ENCODE results near the gene CALU. TPM values are rescaled to one million over a fixed set of nuclear protein-coding genes. Genes with fewer than 3 reads are reported as not detected.

CALU gene
- polyA plus RNA-seq, 1 donor from 2014 or later: 38.1 TPM

DNA sequence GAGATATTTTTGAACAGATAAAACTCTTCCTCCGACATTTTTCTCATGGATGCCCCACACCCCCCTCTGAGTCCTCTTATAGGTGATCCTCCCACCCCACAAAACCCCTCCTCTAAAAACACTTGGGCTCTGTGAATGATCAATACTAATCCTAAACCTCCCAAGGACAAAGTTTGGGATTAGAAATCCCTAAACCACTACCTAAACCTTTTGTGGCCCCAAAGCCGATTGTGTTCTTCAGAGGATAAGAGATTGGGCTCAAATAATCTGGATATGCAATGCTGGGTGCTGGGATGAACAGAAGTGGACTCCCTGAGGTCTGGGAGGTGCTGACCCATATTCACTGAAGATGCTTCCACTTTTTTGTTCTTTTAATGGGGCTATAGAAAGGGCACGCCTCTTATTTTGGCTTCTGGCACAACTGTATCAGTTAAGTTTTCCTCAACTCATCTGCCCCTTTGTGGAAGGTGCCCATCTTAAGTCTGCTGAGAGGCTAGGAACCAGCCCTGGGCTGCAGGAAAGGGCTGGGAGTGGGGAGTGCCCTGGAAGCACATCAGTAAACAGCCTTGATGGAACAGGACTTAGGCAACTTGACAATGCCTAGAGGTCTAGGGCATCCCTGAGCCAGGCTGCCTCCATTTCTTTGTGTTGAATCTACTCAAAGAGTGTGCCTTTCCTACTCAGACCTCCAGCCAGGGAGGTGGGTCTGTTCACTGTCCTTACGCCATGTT lies 36.8 kb downstream of the CALU start, which contains the start of gene OPN1SW:
Gene OPN1SW (minus strand): TSS at position 51 of the 731 bp plus-strand sequence. CDS start 13 bp downstream, at position 38.
- Histone ChIP-seq H3K79me2 (replicated peaks; ENCODE audit: insufficient read depth, low read length) (no peaks in the 10 kb centered on the region), H4K20me1 (ENCODE audit: insufficient read depth) (no peaks in the 10 kb centered on the region), H3K27ac (ENCODE audit: low read length) (no peak within 1 kb of the TSS), H3K4me2 (ENCODE audit: low read length) (no peak within 1 kb of the TSS), H3K9ac (ENCODE audit: low read length) (no peak within 1 kb of the TSS), H3K36me3 (ENCODE audit: insufficient read depth, low read length) (no peaks in the 10 kb centered on the region), H3K9me3 (ENCODE audit: low read length) (no peaks in the 10 kb centered on the region), H3K4me3 (ENCODE audit: low read length) (no peak within 1 kb of the TSS), H3K27me3 (ENCODE audit: insufficient read depth, low read depth, low read length) (no peaks in the 10 kb centered on the region), H3K9me2 (ENCODE audit: insufficient read depth, low read length) (no peaks in the 10 kb centered on the region), H2AFZ (ENCODE audit: low read depth, low read length) (no peak within 1 kb of the TSS), H3F3A (ENCODE audit: insufficient read depth, low read length, poor library complexity, severe bottlenecking) (no peaks in the 10 kb centered on the region)
- no peak for TF ChIP-seq TAF1 (IDR thresholded peaks at IDR 0.05; ENCODE audit: low read depth)
- no peak for TF ChIP-seq EP300 (conservative IDR thresholded peaks at IDR 0.05; ENCODE audit: poor library complexity, severe bottlenecking)
- no peak for TF ChIP-seq RAD21 (conservative IDR thresholded peaks at IDR 0.05)
- no peak for TF ChIP-seq SMC3 (conservative IDR thresholded peaks at IDR 0.05; ENCODE audit: poor library complexity)
- TF ChIP-seq, protein P1, sequence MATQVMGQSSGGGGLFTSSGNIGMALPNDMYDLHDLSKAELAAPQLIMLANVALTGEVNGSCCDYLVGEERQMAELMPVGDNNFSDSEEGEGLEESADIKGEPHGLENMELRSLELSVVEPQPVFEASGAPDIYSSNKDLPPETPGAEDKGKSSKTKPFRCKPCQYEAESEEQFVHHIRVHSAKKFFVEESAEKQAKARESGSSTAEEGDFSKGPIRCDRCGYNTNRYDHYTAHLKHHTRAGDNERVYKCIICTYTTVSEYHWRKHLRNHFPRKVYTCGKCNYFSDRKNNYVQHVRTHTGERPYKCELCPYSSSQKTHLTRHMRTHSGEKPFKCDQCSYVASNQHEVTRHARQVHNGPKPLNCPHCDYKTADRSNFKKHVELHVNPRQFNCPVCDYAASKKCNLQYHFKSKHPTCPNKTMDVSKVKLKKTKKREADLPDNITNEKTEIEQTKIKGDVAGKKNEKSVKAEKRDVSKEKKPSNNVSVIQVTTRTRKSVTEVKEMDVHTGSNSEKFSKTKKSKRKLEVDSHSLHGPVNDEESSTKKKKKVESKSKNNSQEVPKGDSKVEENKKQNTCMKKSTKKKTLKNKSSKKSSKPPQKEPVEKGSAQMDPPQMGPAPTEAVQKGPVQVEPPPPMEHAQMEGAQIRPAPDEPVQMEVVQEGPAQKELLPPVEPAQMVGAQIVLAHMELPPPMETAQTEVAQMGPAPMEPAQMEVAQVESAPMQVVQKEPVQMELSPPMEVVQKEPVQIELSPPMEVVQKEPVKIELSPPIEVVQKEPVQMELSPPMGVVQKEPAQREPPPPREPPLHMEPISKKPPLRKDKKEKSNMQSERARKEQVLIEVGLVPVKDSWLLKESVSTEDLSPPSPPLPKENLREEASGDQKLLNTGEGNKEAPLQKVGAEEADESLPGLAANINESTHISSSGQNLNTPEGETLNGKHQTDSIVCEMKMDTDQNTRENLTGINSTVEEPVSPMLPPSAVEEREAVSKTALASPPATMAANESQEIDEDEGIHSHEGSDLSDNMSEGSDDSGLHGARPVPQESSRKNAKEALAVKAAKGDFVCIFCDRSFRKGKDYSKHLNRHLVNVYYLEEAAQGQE (IDR thresholded peaks at IDR 0.05; ENCODE audit: borderline replicate concordance): no peak
- TF ChIP-seq POLR2AphosphoS5 (IDR thresholded peaks at IDR 0.05): no peak
- no peak for TF ChIP-seq EZH2 (IDR thresholded peaks at IDR 0.05; ENCODE audit: borderline replicate concordance, insufficient read depth, low read length, poor library complexity, severe bottlenecking)
- no peak for TF ChIP-seq CTCF (IDR thresholded peaks at IDR 0.05; ENCODE audit: poor library complexity, severe bottlenecking)
- no peak for TF ChIP-seq MXI1 (conservative IDR thresholded peaks at IDR 0.05; ENCODE audit: poor library complexity, severe bottlenecking)

DNA sequence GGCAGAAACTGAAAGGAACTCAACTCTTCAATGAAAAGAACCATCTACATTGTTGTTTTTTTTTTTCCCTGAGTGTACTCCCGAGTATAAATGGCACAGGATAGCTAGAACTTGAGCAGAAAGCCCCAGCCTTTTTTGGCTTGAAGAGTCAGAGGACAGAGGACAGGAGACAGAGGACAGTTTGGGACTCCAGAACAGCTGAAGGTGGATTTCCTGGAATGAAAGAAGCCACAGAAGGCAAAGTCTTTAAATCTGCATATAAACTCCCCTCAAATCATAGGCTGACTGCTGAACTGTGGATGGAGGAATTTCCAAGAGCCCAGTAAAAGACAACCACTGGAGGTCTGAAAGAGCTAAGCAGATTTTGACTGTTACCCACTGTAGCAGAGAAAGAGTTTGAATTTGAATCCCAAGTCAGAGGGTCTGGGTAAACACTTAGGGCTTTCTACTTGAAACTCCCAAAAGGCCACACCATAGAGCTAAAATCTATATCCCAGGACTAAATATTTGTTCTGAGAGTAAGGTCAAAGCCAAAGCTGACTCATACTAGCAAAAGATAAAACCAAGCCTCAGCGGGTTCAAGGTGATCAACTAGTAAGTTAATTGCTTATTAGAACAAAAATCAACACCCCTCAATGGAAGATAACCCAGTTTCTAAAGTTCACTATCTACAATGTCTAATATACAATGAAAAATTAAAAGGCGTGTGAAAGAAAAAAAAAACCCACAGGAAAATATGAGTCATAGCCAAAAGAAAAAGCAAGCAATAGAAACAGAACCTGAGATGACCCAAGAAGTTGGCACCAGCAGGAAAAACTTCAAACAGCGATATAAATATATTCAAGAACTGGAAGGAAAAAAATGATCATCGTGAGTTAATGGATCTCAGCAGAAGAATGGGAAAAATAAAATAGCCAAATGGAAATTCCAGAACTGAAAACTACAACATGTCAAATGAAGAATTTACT lies 38.3 kb downstream of the CALU start:
- Histone ChIP-seq H3K9me2 (ENCODE audit: insufficient read depth, low read length) (no peaks in the 10 kb centered on the region), H3K79me2 (replicated peaks; ENCODE audit: insufficient read depth, low read length) (no peaks in the 10 kb centered on the region), H3F3A (ENCODE audit: insufficient read depth, low read length, poor library complexity, severe bottlenecking) (no peaks in the 10 kb centered on the region), H2AFZ (ENCODE audit: low read depth, low read length) (no peak overlapping the region), H3K9ac (ENCODE audit: low read length) (no peak overlapping the region), H3K27ac (ENCODE audit: low read length) (no peak overlapping the region), H3K4me2 (ENCODE audit: low read length) (no peak overlapping the region), H3K4me3 (ENCODE audit: low read length) (no peak overlapping the region), H4K20me1 (ENCODE audit: insufficient read depth) (no peaks in the 10 kb centered on the region), H3K27me3 (ENCODE audit: insufficient read depth, low read depth, low read length) (no peaks in the 10 kb centered on the region), H3K36me3 (ENCODE audit: insufficient read depth, low read length) (no peaks in the 10 kb centered on the region), H3K9me3 (ENCODE audit: low read length) (no peaks in the 10 kb centered on the region)
- TF ChIP-seq EP300 (conservative IDR thresholded peaks at IDR 0.05; ENCODE audit: poor library complexity, severe bottlenecking): no peak
- TF ChIP-seq CTCF (IDR thresholded peaks at IDR 0.05; ENCODE audit: poor library complexity, severe bottlenecking): no peak
